HepG2 (cell line): ENCODE results near the gene MFSD6. TPM values are rescaled to one million over a fixed set of nuclear protein-coding genes. Genes with fewer than 3 reads are reported as not detected.

ENCODE experiments used
- ATAC-seq: fragments of 200-7000 bp; cut with Tn5 transposase; 3 replicates; pipeline ENCODE4 v1.9.1; 2020; ENCODE audit warnings: mild to moderate bottlenecking, moderate library complexity
- BruUV-seq: library from RNA; stranded (reverse); fragments of 400-500 nt; replicated peaks from 2 replicates; lab custom pipeline; 2021; lab: Mats Ljungman, UMichigan
- CTCF ChIA-PET: fragments of 300-600 bp; formaldehyde crosslinking; extraction: SDS; loops from one replicate; lab custom pipeline; 2021; ENCODE audit warnings: low total read pairs, inconsistent platforms, low intra/inter-chr PET ratio; lab: Yijun Ruan, JAX
- POLR2A ChIA-PET: fragments of 350-600 bp; sonication (Branson Sonifier 250); formaldehyde crosslinking; loops from one replicate; lab custom pipeline; 2020; ENCODE audit warnings: antibody characterized with exemption, inconsistent platforms; lab: Yijun Ruan, JAX
- DNase-seq: peaks from one replicate; pipeline ENCODE4 v3.0.0-alpha.2; 2015; ENCODE audit warnings: low spot score
- FAIRE-seq: peaks from 3 replicates; lab custom pipeline; 2011; peaks lifted over from hg19 to GRCh38; lab: Jason Lieb, UNC
- H2AFZ ChIP-seq: one replicate; pipeline ENCODE4 v1.6.1; 2011; ENCODE audit warnings: low read length, inconsistent platforms
- H3K27ac ChIP-seq: fragments of 300-600 bp; 3 replicates; pipeline ENCODE4 v1.8.0; 2011; ENCODE audit warnings: mixed run types, mild to moderate bottlenecking, mixed read lengths, low read length, inconsistent platforms; ENCODE audit not compliant: insufficient read depth; ENCODE audit errors: extremely low read length
- H3K27me3 ChIP-seq, 2 experiments: fragments of 200-600 bp in 1 of 2; 2 replicates in 1 of 2; 3 replicates in 1 of 2; pipeline versions ENCODE4 v1.6.0 to v1.8.0; 2011; ENCODE audit warnings: low read length in 2 of 2, mild to moderate bottlenecking in 2 of 2, moderate library complexity in 2 of 2, inconsistent platforms in 1 of 2; ENCODE audit not compliant: insufficient read depth in 2 of 2, control insufficient read depth in 1 of 2
- H3K36me3 ChIP-seq, 2 experiments: fragments of 200-600 bp in 1 of 2; replicated peaks in 1 of 2; 2 replicates in 1 of 2; 3 replicates in 1 of 2; pipeline versions ENCODE4 v1.5.1 to v1.8.0; 2011; ENCODE audit warnings: low read length in 2 of 2, inconsistent platforms in 1 of 2; ENCODE audit not compliant: insufficient read depth in 2 of 2, control insufficient read depth in 1 of 2
- H3K4me1 ChIP-seq: 2 replicates; pipeline ENCODE4 v1.5.1; 2012; ENCODE audit warnings: low read length, inconsistent platforms; ENCODE audit not compliant: insufficient read depth
- H3K4me2 ChIP-seq: 2 replicates; pipeline ENCODE4 v1.6.0; 2011; ENCODE audit warnings: low read depth, low read length, inconsistent platforms
- H3K4me3 ChIP-seq, 3 experiments: fragments of 200-600 bp in 1 of 3; sonication (generic), shearing (Covaris generic) in 1 of 3; replicated peaks in 1 of 3; 2 replicates each; pipeline ENCODE4 v1.5.1; 2011 to 2016; ENCODE audit warnings: low read length in 3 of 3, inconsistent platforms in 2 of 3, low read depth in 2 of 3, mild to moderate bottlenecking in 2 of 3, control low read depth in 1 of 3, mixed read lengths in 1 of 3; ENCODE audit not compliant: insufficient read depth in 1 of 3
- H3K79me2 ChIP-seq: one replicate; pipeline ENCODE4 v1.6.1; 2011; ENCODE audit warnings: low read length, inconsistent platforms; ENCODE audit not compliant: insufficient read depth
- H3K9ac ChIP-seq: 2 replicates; pipeline ENCODE4 v1.6.0; 2011; ENCODE audit warnings: mild to moderate bottlenecking, low read depth, low read length, inconsistent platforms; ENCODE audit not compliant: insufficient read depth
- H3K9me3 ChIP-seq: 2 replicates; pipeline ENCODE4 v1.5.1; 2012; ENCODE audit warnings: mild to moderate bottlenecking, low read length
- H4K20me1 ChIP-seq: 2 replicates; pipeline ENCODE4 v1.6.0; 2011; ENCODE audit warnings: inconsistent platforms, mild to moderate bottlenecking, low read length, moderate library complexity; ENCODE audit not compliant: insufficient read depth
- ATAD3A ChIP-seq: sonication (generic); formaldehyde crosslinking; IDR thresholded peaks from 2 replicates; pipeline ENCODE4 v1.4.0; 2020; ENCODE audit warnings: missing genetic modification reagents
- ATF6 ChIP-seq: sonication (generic); formaldehyde crosslinking; conservative IDR thresholded peaks from 2 replicates; pipeline ENCODE4 v1.4.0; 2020; ENCODE audit warnings: missing genetic modification reagents
- CREM ChIP-seq, 2 experiments: sonication (generic) in 1 of 2; formaldehyde crosslinking in 1 of 2; IDR thresholded peaks; 2 replicates each; pipeline versions ENCODE4 v1.4.0 to v1.6.1; 2016 to 2020; ENCODE audit warnings: antibody characterized with exemption in 1 of 2, mild to moderate bottlenecking in 1 of 2, missing genetic modification reagents in 1 of 2
- GATAD1 ChIP-seq: IDR thresholded peaks from 2 replicates; pipeline ENCODE4 v1.6.1; 2016; ENCODE audit warnings: missing genetic modification reagents, missing compliant biosample characterization
- HDAC2 ChIP-seq: sonication (generic); formaldehyde crosslinking; IDR thresholded peaks from 2 replicates; pipeline ENCODE4 v1.4.0; 2020; ENCODE audit warnings: missing genetic modification reagents
- RBFOX2 ChIP-seq: fragments of 200-400 bp; formaldehyde crosslinking; IDR thresholded peaks from 2 replicates; pipeline ENCODE4 v1.6.1; 2017; ENCODE audit warnings: low read depth, mild to moderate bottlenecking, low read length
- TFDP2 ChIP-seq: sonication (generic); formaldehyde crosslinking; IDR thresholded peaks from 2 replicates; pipeline ENCODE4 v1.4.0; 2020; ENCODE audit warnings: missing genetic modification reagents
- ZHX2 ChIP-seq, 2 experiments: sonication (generic) in 1 of 2; formaldehyde crosslinking in 1 of 2; IDR thresholded peaks; 2 replicates each; pipeline versions ENCODE4 v1.6.1 to v1.9.0; 2014 to 2022; ENCODE audit warnings: antibody characterized with exemption in 1 of 2, borderline replicate concordance in 1 of 2, inconsistent platforms in 1 of 2, low read depth in 1 of 2, missing genetic modification reagents in 1 of 2
- ZNF143 ChIP-seq: sonication (generic); formaldehyde crosslinking; IDR thresholded peaks from 2 replicates; pipeline ENCODE4 v1.4.0; 2020; ENCODE audit warnings: missing genetic modification reagents
- ZNF879 ChIP-seq: sonication (generic); formaldehyde crosslinking; IDR thresholded peaks from 2 replicates; pipeline ENCODE4 v1.8.1; 2023; ENCODE audit warnings: missing genetic modification reagents
- ZSCAN20 ChIP-seq: sonication (generic); formaldehyde crosslinking; IDR thresholded peaks from 2 replicates; pipeline ENCODE4 v1.4.0; 2020; ENCODE audit warnings: missing genetic modification reagents, mild to moderate bottlenecking, borderline replicate concordance
- WGBS: methylation state at CpG from one replicate; pipeline ENCODE4 v1.1.6; 2017; ENCODE audit warnings: low lambda C conversion rate; 5-methylcytosine and 5-hydroxymethylcytosine counted together
- in situ Hi-C: cut with HindIII; loops from 2 replicates; pipeline ENCODE4 v1.10.0; 2017; ENCODE audit warnings: low pct_unique_long_range_greater_than_20kb; ENCODE audit not compliant: extremely low pct_ligation_motif_present
- intact Hi-C: fragments of 100-400 bp; cut with micrococcal nuclease; formaldehyde crosslinking; loops from one replicate; pipeline ENCODE4 v1.10.0; 2022; ENCODE audit not compliant: unreplicated experiment
- polyA plus RNA-seq, 8 experiments: library from polyadenylated mRNA; depleted of rRNA in 3 of 8; stranded (reverse) in 7 of 8; unstranded in 1 of 8; fragments of >200 nt; fragmentation: Illumina TruSeq in 4 of 8; extraction: Trizol in 4 of 8; gene quantifications; 2 replicates each; pipeline versions ENCODE4 v1.2.1 to v1.2.3, GENCODE V29; 2011 to 2016; ENCODE audit warnings: low read depth in 4 of 8, missing spikeins in 1 of 8, mixed read lengths in 1 of 8; ENCODE audit not compliant: insufficient read depth in 1 of 8
- total RNA-seq, 5 experiments: library from RNA; depleted of rRNA; stranded (reverse); fragments of >200 nt; fragmentation: Illumina TruSeq; extraction: Trizol; gene quantifications; 2 replicates each; pipeline ENCODE4 v1.2.3, GENCODE V29; 2016; ENCODE audit warnings: low read depth in 1 of 5

MFSD6 gene
- total and polyA plus RNA-seq, 2 of the 13 experiments (the other 11 are each of a cell fraction or from before 2014, with no cell fraction given) = 0.92 to 1.4 TPM

- no peak overlapping the region for H3K4me3 ChIP-seq
- H3K36me3 ChIP-seq = no peaks in the 10 kb centered on the region; a peak in 1 of 5 replicates
- intact Hi-C loops = no loop called here
- ChIA-PET POLR2A (interaction anchor here (0.7 kb wide), 1 partner anchor 278 kb away, joined by 3 read pairs; no protein-coding TSS in a partner anchor), CTCF (no interaction called here)
- WGBS = 89% methylated on average over 3 of the region's 3 CpGs
- H4K20me1 ChIP-seq = no peaks in the 10 kb centered on the region
- in situ Hi-C loops = no loop called here
- H3K4me1 ChIP-seq = peaks cover 38% of the 10 kb centered on the region
- no peak overlapping the region for H3K4me2 ChIP-seq
- DNase-seq (no peak), FAIRE-seq (no peak), ATAC-seq (no peak)
- no peak overlapping the region for H3K27ac ChIP-seq
- no peaks in the 10 kb centered on the region for H3K27me3 ChIP-seq
- H3K79me2 ChIP-seq = no peaks in the 10 kb centered on the region
- H3K9me3 ChIP-seq = no peaks in the 10 kb centered on the region
- H3K9ac ChIP-seq = no peak overlapping the region
- BruUV-seq = no TSS peak
- H2AFZ ChIP-seq = no peak overlapping the region
- TF ChIP-seq GATAD1 (no peak), ZSCAN20 (CRISPR knock-in tag) (no peak), CREM (IDR thresholded peaks at IDR 0.05) (no peak), CREM (CRISPR knock-in tag; IDR thresholded peaks at IDR 0.05) (no peak), ZHX2 (IDR thresholded peaks at IDR 0.05; ENCODE audit: low read depth) (no peak), ZHX2 (CRISPR knock-in tag; IDR thresholded peaks at IDR 0.05; ENCODE audit: borderline replicate concordance) (no peak), TFDP2 (CRISPR knock-in tag) (no peak), HDAC2 (CRISPR knock-in tag) (no peak), ZNF879 (CRISPR knock-in tag) (no peak), ZNF143 (CRISPR knock-in tag) (no peak), ATF6 (no peak), ATAD3A (CRISPR knock-in tag) (no peak), RBFOX2 (no peak)
Observed at GRCh38 chr2:190360965-190361364, 47.2 kb upstream of the MFSD6 start.
